Measurements from ENCODE around the gene CCDC40. TPM values are rescaled to one million over a fixed set of nuclear protein-coding genes. Genes with fewer than 3 reads are reported as not detected.

CCDC40 gene
- total and polyA plus RNA-seq, 2 of the 13 experiments (the other 11 are each of a cell fraction or from before 2014, with no cell fraction given) = 4.1 to 5.5 TPM

DNA sequence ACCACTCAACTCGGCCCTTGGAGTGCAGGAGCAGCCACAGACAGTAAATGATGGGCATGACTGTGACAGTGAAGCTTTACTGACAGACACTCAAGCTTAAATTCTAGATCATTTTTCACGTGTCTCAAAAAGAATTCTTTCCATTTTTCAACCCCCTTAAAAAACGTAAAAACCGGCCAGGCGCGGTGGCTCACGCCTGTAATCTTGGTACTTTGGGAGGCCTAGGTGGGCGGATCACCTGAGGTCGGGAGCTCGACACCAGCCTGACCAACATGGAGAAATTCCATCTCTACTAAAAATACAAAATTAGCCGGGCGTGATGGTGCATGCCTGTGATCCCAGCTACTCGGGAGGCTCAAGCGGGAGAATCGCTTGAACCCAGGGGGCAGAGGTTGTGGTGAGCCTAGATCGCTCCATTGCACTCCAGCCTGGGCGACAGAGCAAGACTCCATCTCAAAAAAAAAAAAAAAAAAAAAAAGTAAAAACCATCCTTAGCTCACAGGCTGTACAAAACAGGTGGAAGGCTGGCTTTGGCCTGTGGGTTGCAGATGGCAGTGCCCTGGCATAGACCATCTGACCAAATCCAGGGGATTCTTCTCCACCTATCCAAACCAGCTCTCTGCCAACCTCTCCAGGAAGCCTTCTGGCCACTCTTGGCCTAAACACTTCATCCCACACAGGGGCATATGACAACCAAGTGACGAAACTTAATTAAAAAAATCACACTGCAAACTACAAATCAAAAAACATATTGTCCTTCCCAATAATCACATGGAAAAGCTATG is 19.0 kb upstream of the CCDC40 start:
- ChIA-PET POLR2A (interaction anchor here (0.7 to 2.3 kb wide), 4 partner anchors 9 to 107 kb away, joined by 3 to 7 read pairs (median 4); no protein-coding TSS in a partner anchor), CTCF (ENCODE audit: low intra/inter-chr PET ratio, low total read pairs) (no interaction called here)

More for the DNA sequence above, 19.0 kb upstream of the CCDC40 start:
- Histone ChIP-seq H3K4me2 (ENCODE audit: low read depth, low read length) (no peak overlapping the region), H3K4me3 (replicated peaks in 1 of 3; ENCODE audit: insufficient read depth in 1 of 3, low read depth in 2 of 3, low read length in 3 of 3) (no peak overlapping the region), H3K27ac (ENCODE audit: extremely low read length, insufficient read depth, low read length) (no peak overlapping the region), H3K4me1 (ENCODE audit: insufficient read depth, low read length) (peaks cover 47% of the 10 kb centered on the region), H3K36me3 (replicated peaks in 1 of 2; ENCODE audit: control insufficient read depth in 1 of 2, insufficient read depth in 2 of 2, low read length in 2 of 2) (peaks cover 8 to 12% of the 10 kb centered on the region in 2 experiments), H3K27me3 (ENCODE audit: control insufficient read depth in 1 of 2, insufficient read depth in 2 of 2, low read length in 2 of 2) (no peaks in the 10 kb centered on the region), H3K9ac (ENCODE audit: insufficient read depth, low read depth, low read length) (no peak overlapping the region), H4K20me1 (ENCODE audit: insufficient read depth, low read length) (no peaks in the 10 kb centered on the region), H3K9me3 (ENCODE audit: low read length) (no peaks in the 10 kb centered on the region), H2AFZ (ENCODE audit: low read length) (no peak overlapping the region), H3K79me2 (ENCODE audit: insufficient read depth, low read length) (peaks cover 5% of the 10 kb centered on the region)
- ATAC-seq (no peak), DNase-seq (ENCODE audit: low spot score) (no peak), FAIRE-seq (no peak)
- TF ChIP-seq GABPB1 (CRISPR knock-in tag; IDR thresholded peaks at IDR 0.05) (no peak), MAF1 (CRISPR knock-in tag; IDR thresholded peaks at IDR 0.05; ENCODE audit: borderline replicate concordance) (no peak), RBFOX2 (IDR thresholded peaks at IDR 0.05; ENCODE audit: low read depth, low read length) (no peak), ZNF552 (CRISPR knock-in tag; IDR thresholded peaks at IDR 0.05; ENCODE audit: borderline replicate concordance) (no peak), TBL1XR1 (IDR thresholded peaks at IDR 0.05; ENCODE audit: borderline replicate concordance, low read length, partially characterized antibody) (no peak), U2AF2 (IDR thresholded peaks at IDR 0.05; ENCODE audit: low read depth, low read length) (no peak), POLR2AphosphoS5 (IDR thresholded peaks at IDR 0.05; ENCODE audit: low read depth, low read length) (no peak), ZNF768 (CRISPR knock-in tag; IDR thresholded peaks at IDR 0.05) (no peak), NR2F1 (CRISPR knock-in tag; IDR thresholded peaks at IDR 0.05) (no peak), TAF1 (CRISPR knock-in tag; IDR thresholded peaks at IDR 0.05) (no peak), MIXL1 (CRISPR knock-in tag; IDR thresholded peaks at IDR 0.05) (no peak), RCOR2 (CRISPR knock-in tag; IDR thresholded peaks at IDR 0.05) (no peak), KLF12 (CRISPR knock-in tag; IDR thresholded peaks at IDR 0.05; ENCODE audit: borderline replicate concordance) (no peak), CAMTA2 (CRISPR knock-in tag; IDR thresholded peaks at IDR 0.05; ENCODE audit: borderline replicate concordance) (no peak)
- TF ChIP-seq, protein P1, sequence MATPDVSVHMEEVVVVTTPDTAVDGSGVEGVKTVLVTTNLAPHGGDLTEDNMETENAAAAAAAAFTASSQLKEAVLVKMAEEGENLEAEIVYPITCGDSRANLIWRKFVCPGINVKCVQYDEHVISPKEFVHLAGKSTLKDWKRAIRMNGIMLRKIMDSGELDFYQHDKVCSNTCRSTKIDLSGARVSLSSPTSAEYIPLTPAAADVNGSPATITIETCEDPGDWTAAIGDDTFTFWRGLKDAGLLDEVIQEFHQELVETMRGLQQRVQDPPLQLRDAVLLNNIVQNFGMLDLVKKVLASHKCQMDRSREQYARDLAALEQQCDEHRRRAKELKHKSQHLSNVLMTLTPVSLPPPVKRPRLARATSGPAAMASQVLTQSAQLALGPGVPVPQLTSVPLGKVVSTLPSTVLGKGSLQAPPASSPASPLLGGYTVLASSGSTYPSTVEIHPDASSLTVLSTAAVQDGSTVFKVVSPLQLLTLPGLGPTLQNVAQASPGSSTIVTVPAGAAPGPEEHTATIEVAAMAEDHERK (CRISPR knock-in tag; IDR thresholded peaks at IDR 0.05; ENCODE audit: low read depth) = no peak
- TF ChIP-seq, protein P2, sequence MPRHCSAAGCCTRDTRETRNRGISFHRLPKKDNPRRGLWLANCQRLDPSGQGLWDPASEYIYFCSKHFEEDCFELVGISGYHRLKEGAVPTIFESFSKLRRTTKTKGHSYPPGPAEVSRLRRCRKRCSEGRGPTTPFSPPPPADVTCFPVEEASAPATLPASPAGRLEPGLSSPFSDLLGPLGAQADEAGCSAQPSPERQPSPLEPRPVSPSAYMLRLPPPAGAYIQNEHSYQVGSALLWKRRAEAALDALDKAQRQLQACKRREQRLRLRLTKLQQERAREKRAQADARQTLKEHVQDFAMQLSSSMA (CRISPR knock-in tag; IDR thresholded peaks at IDR 0.05) = no peak
- in situ Hi-C loops (cut with HindIII; ENCODE audit: extremely low pct_ligation_motif_present, low pct_unique_long_range_greater_than_20kb) (no loop called here), intact Hi-C loops (cut with micrococcal nuclease; ENCODE audit: unreplicated experiment) (no loop called here)
- WGBS (ENCODE audit: low lambda C conversion rate) = 96% methylated on average over 18 of the region's 18 CpGs
- no TSS peak for BruUV-seq (replicated peaks)
